Measurements from ENCODE around the gene GNB4.

DNA sequence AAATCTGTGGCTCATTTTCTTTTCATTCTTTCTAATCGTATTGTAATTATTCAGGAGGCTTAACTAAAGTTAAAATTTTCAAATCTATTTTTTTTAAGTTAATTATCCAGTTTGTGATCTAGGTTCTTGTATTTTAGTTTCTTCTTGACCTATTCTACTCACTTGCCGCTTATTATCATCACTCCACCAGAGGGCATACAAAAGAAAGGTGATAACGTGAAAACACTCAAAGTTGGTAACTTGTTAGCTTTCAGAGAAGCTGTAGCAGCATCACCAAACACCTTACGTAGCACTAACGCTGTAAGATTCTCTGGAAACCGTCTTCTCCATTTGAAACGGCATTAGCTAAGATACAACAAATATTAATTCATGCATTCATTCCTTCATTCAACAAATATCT lies 4.8 kb downstream of the GNB4 start:
- TF ChIP-seq JUND (IDR thresholded peaks at IDR 0.05; ENCODE audit: low read depth, low read length), result no peak
- TF ChIP-seq NR2C2 (IDR thresholded peaks at IDR 0.05; ENCODE audit: borderline replicate concordance, control insufficient read depth, insufficient read length, low read depth), result no peak
- no peak for TF ChIP-seq YY1 (IDR thresholded peaks at IDR 0.05; ENCODE audit: low read depth, low read length)
- TF ChIP-seq, protein P1, sequence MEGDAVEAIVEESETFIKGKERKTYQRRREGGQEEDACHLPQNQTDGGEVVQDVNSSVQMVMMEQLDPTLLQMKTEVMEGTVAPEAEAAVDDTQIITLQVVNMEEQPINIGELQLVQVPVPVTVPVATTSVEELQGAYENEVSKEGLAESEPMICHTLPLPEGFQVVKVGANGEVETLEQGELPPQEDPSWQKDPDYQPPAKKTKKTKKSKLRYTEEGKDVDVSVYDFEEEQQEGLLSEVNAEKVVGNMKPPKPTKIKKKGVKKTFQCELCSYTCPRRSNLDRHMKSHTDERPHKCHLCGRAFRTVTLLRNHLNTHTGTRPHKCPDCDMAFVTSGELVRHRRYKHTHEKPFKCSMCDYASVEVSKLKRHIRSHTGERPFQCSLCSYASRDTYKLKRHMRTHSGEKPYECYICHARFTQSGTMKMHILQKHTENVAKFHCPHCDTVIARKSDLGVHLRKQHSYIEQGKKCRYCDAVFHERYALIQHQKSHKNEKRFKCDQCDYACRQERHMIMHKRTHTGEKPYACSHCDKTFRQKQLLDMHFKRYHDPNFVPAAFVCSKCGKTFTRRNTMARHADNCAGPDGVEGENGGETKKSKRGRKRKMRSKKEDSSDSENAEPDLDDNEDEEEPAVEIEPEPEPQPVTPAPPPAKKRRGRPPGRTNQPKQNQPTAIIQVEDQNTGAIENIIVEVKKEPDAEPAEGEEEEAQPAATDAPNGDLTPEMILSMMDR (IDR thresholded peaks at IDR 0.05 in 2 of 3, conservative IDR thresholded peaks at IDR 0.05 in 1 of 3; ENCODE audit: control insufficient read depth in 2 of 3, extremely low read depth in 1 of 3, insufficient read depth in 1 of 3, low read depth in 3 of 3, low read length in 3 of 3), result peak; percentile 5 to 35 (median 29); a peak in 3 of 6 replicates
- TF ChIP-seq, protein P2, sequence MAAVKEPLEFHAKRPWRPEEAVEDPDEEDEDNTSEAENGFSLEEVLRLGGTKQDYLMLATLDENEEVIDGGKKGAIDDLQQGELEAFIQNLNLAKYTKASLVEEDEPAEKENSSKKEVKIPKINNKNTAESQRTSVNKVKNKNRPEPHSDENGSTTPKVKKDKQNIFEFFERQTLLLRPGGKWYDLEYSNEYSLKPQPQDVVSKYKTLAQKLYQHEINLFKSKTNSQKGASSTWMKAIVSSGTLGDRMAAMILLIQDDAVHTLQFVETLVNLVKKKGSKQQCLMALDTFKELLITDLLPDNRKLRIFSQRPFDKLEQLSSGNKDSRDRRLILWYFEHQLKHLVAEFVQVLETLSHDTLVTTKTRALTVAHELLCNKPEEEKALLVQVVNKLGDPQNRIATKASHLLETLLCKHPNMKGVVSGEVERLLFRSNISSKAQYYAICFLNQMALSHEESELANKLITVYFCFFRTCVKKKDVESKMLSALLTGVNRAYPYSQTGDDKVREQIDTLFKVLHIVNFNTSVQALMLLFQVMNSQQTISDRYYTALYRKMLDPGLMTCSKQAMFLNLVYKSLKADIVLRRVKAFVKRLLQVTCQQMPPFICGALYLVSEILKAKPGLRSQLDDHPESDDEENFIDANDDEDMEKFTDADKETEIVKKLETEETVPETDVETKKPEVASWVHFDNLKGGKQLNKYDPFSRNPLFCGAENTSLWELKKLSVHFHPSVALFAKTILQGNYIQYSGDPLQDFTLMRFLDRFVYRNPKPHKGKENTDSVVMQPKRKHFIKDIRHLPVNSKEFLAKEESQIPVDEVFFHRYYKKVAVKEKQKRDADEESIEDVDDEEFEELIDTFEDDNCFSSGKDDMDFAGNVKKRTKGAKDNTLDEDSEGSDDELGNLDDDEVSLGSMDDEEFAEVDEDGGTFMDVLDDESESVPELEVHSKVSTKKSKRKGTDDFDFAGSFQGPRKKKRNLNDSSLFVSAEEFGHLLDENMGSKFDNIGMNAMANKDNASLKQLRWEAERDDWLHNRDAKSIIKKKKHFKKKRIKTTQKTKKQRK (IDR thresholded peaks at IDR 0.05; ENCODE audit: low read depth, low read length), result no peak
- TF ChIP-seq LARP7 (IDR thresholded peaks at IDR 0.05), result no peak
- TF ChIP-seq ZNF24 (IDR thresholded peaks at IDR 0.05), result no peak
- no peak for TF ChIP-seq ZBTB11 (CRISPR knock-in tag; IDR thresholded peaks at IDR 0.05)
- no peak for TF ChIP-seq SIN3A (IDR thresholded peaks at IDR 0.05; ENCODE audit: low read depth, low read length)
- TF ChIP-seq ZZZ3 (IDR thresholded peaks at IDR 0.05; ENCODE audit: control insufficient read depth, insufficient read length, low read depth), result no peak

All from GM12878 (cell line).